Esophagus squamous epithelium (tissue), 5 donors: ENCODE measurements around the gene TESPA1. TPM values are rescaled to one million over a fixed set of nuclear protein-coding genes. Genes with fewer than 3 reads are reported as not detected.
A peak's percentile ranks its signal among the peaks of the same experiment; 100 is the strongest.

Experiments
- DNase-seq: peaks from one replicate; lab custom pipeline; 2025; lab: John Stamatoyannopoulos, UW
- H3K27ac ChIP-seq, 4 donors: fragments of 200-600 bp; sonication (generic); one replicate each; pipeline ENCODE4 v1.5.1; 2016 to 2019; ENCODE audit warnings: mild to moderate bottlenecking in 1 of 4
- H3K27me3 ChIP-seq, 4 donors: fragments of 200-600 bp; sonication (generic); 1 replicate in 3 of 4; 2 replicates in 1 of 4; pipeline versions ENCODE4 v1.5.1 to v1.6.0; 2017 to 2021; ENCODE audit warnings: antibody characterized with exemption in 1 of 4
- H3K36me3 ChIP-seq, 3 donors: fragments of 200-600 bp; sonication (generic); one replicate each; pipeline ENCODE4 v1.5.1; 2016 to 2019
- H3K4me1 ChIP-seq, 3 donors: fragments of 200-600 bp; sonication (generic); one replicate each; pipeline ENCODE4 v1.5.1; 2017 to 2019
- H3K4me3 ChIP-seq, 4 donors: fragments of 200-600 bp; sonication (generic); 1 replicate in 3 of 4; 2 replicates in 1 of 4; pipeline ENCODE4 v1.5.1; 2016 to 2019; ENCODE audit warnings: mild to moderate bottlenecking in 2 of 4, moderate library complexity in 1 of 4
- H3K9me3 ChIP-seq, 3 donors: fragments of 200-600 bp; sonication (generic); one replicate each; pipeline ENCODE4 v1.5.1; 2016 to 2019
- CTCF ChIP-seq, 6 experiments: fragments of 450-650 bp in 4 of 6; fragments of 200-600 bp in 2 of 6; sonication (generic) in 2 of 6; IDR thresholded peaks; one replicate each; pipeline ENCODE4 v1.5.1; 2016 to 2019; ENCODE audit warnings: antibody characterized with exemption in 6 of 6, mild to moderate bottlenecking in 4 of 6, moderate library complexity in 4 of 6
- POLR2A ChIP-seq, 4 donors: fragments of 450-650 bp; IDR thresholded peaks; one replicate each; pipeline ENCODE4 v1.6.1; 2017; ENCODE audit warnings: antibody characterized with exemption in 4 of 4, mild to moderate bottlenecking in 4 of 4, moderate library complexity in 3 of 4
- WGBS, 2 donors: methylation state at CpG; one replicate each; pipeline ENCODE4 v1.1.5; 2018; 5-methylcytosine and 5-hydroxymethylcytosine counted together
- intact Hi-C: fragments of 100-400 bp; cut with DNase I; formaldehyde crosslinking; loops from one replicate; pipeline ENCODE4 v1.15.0; 2022
- total RNA-seq, 4 donors: library from RNA; depleted of rRNA; stranded (reverse); fragments of >200 nt; gene quantifications; one replicate each; pipeline ENCODE4 v1.1.0, GENCODE V29; 2016
- donor health status: DM: yes; HTN: yes; CAD: no.

Gene TESPA1, protein sequence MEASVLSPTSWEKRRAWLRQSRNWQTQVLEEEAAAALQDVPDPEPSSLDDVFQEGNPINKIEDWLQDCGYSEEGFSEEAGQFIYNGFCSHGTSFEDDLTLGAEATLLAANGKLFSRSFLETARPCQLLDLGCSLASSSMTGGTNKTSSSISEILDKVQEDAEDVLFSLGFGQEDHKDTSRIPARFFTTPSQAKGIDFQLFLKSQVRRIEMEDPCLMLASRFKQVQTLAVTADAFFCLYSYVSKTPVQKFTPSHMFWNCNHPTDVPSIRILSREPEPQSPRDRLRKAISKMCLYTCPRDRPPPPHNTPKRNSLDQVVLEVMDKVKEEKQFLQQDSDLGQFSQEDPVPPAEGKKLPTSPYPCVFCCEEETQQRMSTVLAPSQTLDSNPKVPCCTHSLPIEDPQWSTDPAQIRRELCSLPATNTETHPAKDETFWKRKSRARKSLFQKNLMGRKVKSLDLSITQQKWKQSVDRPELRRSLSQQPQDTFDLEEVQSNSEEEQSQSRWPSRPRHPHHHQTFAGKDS
- 1 to 10 TPM in 2 of 4 donors, under 1 TPM in 1, not detected in 1; 0.31 to 6.7 (median 2.0) TPM for total RNA-seq

- intact Hi-C loops: no loop called here
- WGBS, 2 donors: 40 to 47% methylated on average over 11 to 12 of the region's 12 CpGs
- TF ChIP-seq POLR2A (IDR thresholded peaks at IDR 0.05) (peak in 1 of 4 donors; percentile 51), CTCF (IDR thresholded peaks at IDR 0.05) (no peak)
- no peaks in the 10 kb centered on the region for H3K36me3 ChIP-seq
- H3K27me3 ChIP-seq: no peaks in the 10 kb centered on the region
- H3K4me3 ChIP-seq: peak within 1 kb of the TSS in 2 of 4 donors; percentile 20 to 31
- no peaks in the 10 kb centered on the region for H3K9me3 ChIP-seq
- peaks cover 0 to 6% (median 4%) of the 10 kb centered on the region in 3 donors for H3K4me1 ChIP-seq
- H3K27ac ChIP-seq: peak within 1 kb of the TSS in 2 of 4 donors; percentile 43 to 52
- peak; percentile 21 for DNase-seq
Measured at GRCh38 chr12:54984658-54985376, at the start of gene TESPA1. TESPA1 (minus strand) TSS chr12:54984762; CDS start chr12:54974562, 10,200 bp downstream.

- Histone ChIP-seq H3K27me3 (peaks cover 0 to 16% (median 0%) of the 10 kb centered on the region in 4 donors), H3K4me1 (no peaks in the 10 kb centered on the region), H3K27ac (no peak overlapping the region), H3K9me3 (no peaks in the 10 kb centered on the region), H3K36me3 (no peaks in the 10 kb centered on the region), H3K4me3 (no peak overlapping the region)
- no peak for DNase-seq
- intact Hi-C loops: no loop called here
- TF ChIP-seq CTCF (IDR thresholded peaks at IDR 0.05): no peak
- TF ChIP-seq POLR2A (IDR thresholded peaks at IDR 0.05): no peak
- 44 to 78% methylated on average over 2 of the region's 6 CpGs for WGBS, 2 donors
Measured at GRCh38 chr12:55034218-55034617, 49.7 kb upstream of the TESPA1 start.

GRCh38 chr12:55025508-55025907, 40.9 kb upstream of the TESPA1 start:
- Histone ChIP-seq H3K4me3 (no peak overlapping the region), H3K27ac (no peak overlapping the region), H3K9me3 (no peaks in the 10 kb centered on the region), H3K36me3 (no peaks in the 10 kb centered on the region), H3K4me1 (no peaks in the 10 kb centered on the region), H3K27me3 (peaks cover 0 to 32% (median 0%) of the 10 kb centered on the region in 4 donors)
- 62 to 65% methylated on average over 2 of the region's 2 CpGs for WGBS, 2 donors
- TF ChIP-seq CTCF (IDR thresholded peaks at IDR 0.05): no peak
- no peak for DNase-seq
- intact Hi-C loops: no loop called here

- 76 to 83% methylated on average over 2 of the region's 2 CpGs for WGBS, 2 donors
- H3K4me1 ChIP-seq: no peaks in the 10 kb centered on the region
- H3K9me3 ChIP-seq: no peaks in the 10 kb centered on the region
- H3K27me3 ChIP-seq: peaks cover 0 to 41% (median 0%) of the 10 kb centered on the region in 4 donors
- no peak for DNase-seq
- no peaks in the 10 kb centered on the region for H3K36me3 ChIP-seq
- intact Hi-C loops: no loop called here
- no peak for TF ChIP-seq POLR2A (IDR thresholded peaks at IDR 0.05)
- TF ChIP-seq CTCF (IDR thresholded peaks at IDR 0.05): no peak
- H3K27ac ChIP-seq: no peak overlapping the region
- no peak overlapping the region for H3K4me3 ChIP-seq
Measured at GRCh38 chr12:55024575-55024974, 40.0 kb upstream of the TESPA1 start.
